ENCODE results near the gene FAM222B. TPM values are rescaled to one million over a fixed set of nuclear protein-coding genes. Genes with fewer than 3 reads are reported as not detected.
A peak's percentile ranks its signal among the peaks of the same experiment; 100 is the strongest.

FAM222B gene
- total and polyA plus RNA-seq, 9 of the 15 experiments (the other 6 are each of a cell fraction or from before 2014, with no cell fraction given), result 4.0 to 34.6 (median 7.5) TPM

DNA sequence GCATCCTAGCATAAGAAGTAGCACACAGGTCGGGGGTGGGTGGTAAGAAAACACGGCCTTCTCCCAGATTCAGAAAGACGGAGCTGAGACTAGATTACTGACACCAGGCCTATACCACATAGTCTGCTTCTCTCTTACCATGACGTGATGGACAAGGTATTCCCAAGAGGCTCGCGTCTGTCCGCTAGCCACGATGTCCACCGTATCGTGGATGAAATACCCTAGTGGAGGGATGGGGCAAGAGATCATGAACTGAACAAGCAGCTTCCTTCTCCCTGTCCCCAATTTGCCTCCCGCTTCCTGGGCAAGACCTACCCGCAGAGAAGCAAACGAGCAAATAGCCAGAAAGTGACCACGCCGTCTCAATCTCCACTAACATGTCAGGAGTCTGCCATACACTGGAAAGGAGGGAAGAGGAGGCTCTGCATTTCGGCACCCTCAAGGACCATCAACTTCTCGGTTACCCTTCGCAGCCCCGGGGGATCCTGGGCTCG, 117.4 kb downstream of the FAM222B start (continued):
- TF ChIP-seq ZNF639 (CRISPR knock-in tag; conservative IDR thresholded peaks at IDR 0.05 in 1 of 2, IDR thresholded peaks at IDR 0.05 in 1 of 2) (no peak), ZNF143 (CRISPR knock-in tag; IDR thresholded peaks at IDR 0.05) (no peak), ZNF263 (CRISPR knock-in tag; IDR thresholded peaks at IDR 0.05; ENCODE audit: borderline replicate concordance) (0 out of 2 replicates have a peak, but pooled peaks have one; percentile 10), ZNF707 (CRISPR knock-in tag; conservative IDR thresholded peaks at IDR 0.05) (no peak), CGGBP1 (CRISPR knock-in tag; IDR thresholded peaks at IDR 0.05) (peak; percentile 47; the same call in 1 of the 2 replicates), TARDBP (IDR thresholded peaks at IDR 0.05) (no peak), PTTG1 (tag; IDR thresholded peaks at IDR 0.05; ENCODE audit: low read depth) (no peak), ZKSCAN3 (CRISPR knock-in tag; IDR thresholded peaks at IDR 0.05) (no peak), GTF2A2 (tag; IDR thresholded peaks at IDR 0.05) (no peak), L3MBTL2 (IDR thresholded peaks at IDR 0.05) (no peak), ZFX (CRISPR knock-in tag; IDR thresholded peaks at IDR 0.05) (no peak), ZNF282 (CRISPR knock-in tag; IDR thresholded peaks at IDR 0.05) (no peak), ARHGAP35 (IDR thresholded peaks at IDR 0.05; ENCODE audit: partially characterized antibody) (no peak), TCFL5 (CRISPR knock-in tag; conservative IDR thresholded peaks at IDR 0.05) (no peak), TSC22D4 (tag; IDR thresholded peaks at IDR 0.05) (no peak), ILF3 (IDR thresholded peaks at IDR 0.05; ENCODE audit: borderline replicate concordance) (no peak), MTA1 (IDR thresholded peaks at IDR 0.05; ENCODE audit: borderline replicate concordance) (no peak; the same call in 1 of the 2 replicates), ZNF354B (CRISPR knock-in tag; IDR thresholded peaks at IDR 0.05) (no peak), CHD2 (IDR thresholded peaks at IDR 0.05; ENCODE audit: low read depth, low read length) (no peak), BMI1 (IDR thresholded peaks at IDR 0.05; ENCODE audit: low read length) (no peak), STAT5B (CRISPR knock-in tag; IDR thresholded peaks at IDR 0.05) (no peak), ID3 (CRISPR knock-in tag; IDR thresholded peaks at IDR 0.05) (no peak), ID3 (tag; IDR thresholded peaks at IDR 0.05) (0 out of 2 replicates have a peak, but pooled peaks have one; percentile 19), BCL6 (CRISPR knock-in tag; IDR thresholded peaks at IDR 0.05) (no peak)
- TF ChIP-seq, protein P1, sequence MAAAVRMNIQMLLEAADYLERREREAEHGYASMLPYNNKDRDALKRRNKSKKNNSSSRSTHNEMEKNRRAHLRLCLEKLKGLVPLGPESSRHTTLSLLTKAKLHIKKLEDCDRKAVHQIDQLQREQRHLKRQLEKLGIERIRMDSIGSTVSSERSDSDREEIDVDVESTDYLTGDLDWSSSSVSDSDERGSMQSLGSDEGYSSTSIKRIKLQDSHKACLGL (CRISPR knock-in tag; IDR thresholded peaks at IDR 0.05; ENCODE audit: borderline replicate concordance, poor library complexity, severe bottlenecking), result no peak
- TF ChIP-seq, protein P2, sequence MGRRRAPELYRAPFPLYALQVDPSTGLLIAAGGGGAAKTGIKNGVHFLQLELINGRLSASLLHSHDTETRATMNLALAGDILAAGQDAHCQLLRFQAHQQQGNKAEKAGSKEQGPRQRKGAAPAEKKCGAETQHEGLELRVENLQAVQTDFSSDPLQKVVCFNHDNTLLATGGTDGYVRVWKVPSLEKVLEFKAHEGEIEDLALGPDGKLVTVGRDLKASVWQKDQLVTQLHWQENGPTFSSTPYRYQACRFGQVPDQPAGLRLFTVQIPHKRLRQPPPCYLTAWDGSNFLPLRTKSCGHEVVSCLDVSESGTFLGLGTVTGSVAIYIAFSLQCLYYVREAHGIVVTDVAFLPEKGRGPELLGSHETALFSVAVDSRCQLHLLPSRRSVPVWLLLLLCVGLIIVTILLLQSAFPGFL (CRISPR knock-in tag; IDR thresholded peaks at IDR 0.05), result peak; percentile 98; the same call in 1 of the 2 replicates
- TF ChIP-seq, protein P3, sequence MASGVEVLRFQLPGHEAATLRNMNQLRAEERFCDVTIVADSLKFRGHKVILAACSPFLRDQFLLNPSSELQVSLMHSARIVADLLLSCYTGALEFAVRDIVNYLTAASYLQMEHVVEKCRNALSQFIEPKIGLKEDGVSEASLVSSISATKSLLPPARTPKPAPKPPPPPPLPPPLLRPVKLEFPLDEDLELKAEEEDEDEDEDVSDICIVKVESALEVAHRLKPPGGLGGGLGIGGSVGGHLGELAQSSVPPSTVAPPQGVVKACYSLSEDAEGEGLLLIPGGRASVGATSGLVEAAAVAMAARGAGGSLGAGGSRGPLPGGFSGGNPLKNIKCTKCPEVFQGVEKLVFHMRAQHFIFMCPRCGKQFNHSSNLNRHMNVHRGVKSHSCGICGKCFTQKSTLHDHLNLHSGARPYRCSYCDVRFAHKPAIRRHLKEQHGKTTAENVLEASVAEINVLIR (CRISPR knock-in tag; IDR thresholded peaks at IDR 0.05), result no peak

Measured in K562 (cell line).